Psoas muscle (tissue), 8 donors: ENCODE results near the gene CD247. TPM values are rescaled to one million over a fixed set of nuclear protein-coding genes. Genes with fewer than 3 reads are reported as not detected.

Experiments
- ATAC-seq, 4 donors: fragments of 200-7000 bp; cut with Tn5 transposase; one replicate each; pipeline ENCODE4 v1.9.1; 2020; ENCODE audit warnings: moderate library complexity in 3 of 4, mild to moderate bottlenecking in 2 of 4
- DNase-seq, 2 donors: peaks; one replicate each; pipeline ENCODE4 v3.0.0-alpha.2; 2020
- H3K27ac ChIP-seq: fragments of 200-600 bp; one replicate; pipeline ENCODE4 v1.8.0; 2022
- H3K27me3 ChIP-seq, 3 donors: fragments of 200-600 bp in 1 of 3; one replicate each; pipeline versions ENCODE4 v1.6.1 to v1.8.0; 2013 to 2022; ENCODE audit warnings: low read length in 2 of 3, mild to moderate bottlenecking in 2 of 3, moderate library complexity in 1 of 3; ENCODE audit not compliant: insufficient read depth in 3 of 3
- H3K36me3 ChIP-seq, 2 donors: fragments of 200-600 bp in 1 of 2; one replicate each; pipeline versions ENCODE4 v1.6.1 to v1.8.0; 2013 to 2022; ENCODE audit warnings: low read depth in 1 of 2, mild to moderate bottlenecking in 1 of 2, moderate library complexity in 1 of 2; ENCODE audit not compliant: insufficient read depth in 1 of 2
- H3K4me1 ChIP-seq: fragments of 200-600 bp; one replicate; pipeline ENCODE4 v1.8.0; 2022
- H3K4me3 ChIP-seq: fragments of 200-600 bp; one replicate; pipeline ENCODE4 v1.8.0; 2022; ENCODE audit warnings: mild to moderate bottlenecking
- H3K9me3 ChIP-seq: fragments of 200-600 bp; one replicate; pipeline ENCODE4 v1.8.0; 2022
- CTCF ChIP-seq: fragments of 200-600 bp; IDR thresholded peaks from one replicate; pipeline ENCODE4 v1.8.0; 2022; ENCODE audit warnings: antibody characterized with exemption
- WGBS, 3 donors: extraction: QIAGEN DNeasy Blood & Tissue Kit; methylation state at CpG; one replicate each; pipeline versions ENCODE4 v1.1.6 to v1.1.7; 2013; 5-methylcytosine and 5-hydroxymethylcytosine counted together
- intact Hi-C, 2 donors: fragments of 100-400 bp; cut with DNase I; formaldehyde crosslinking; loops; one replicate each; pipeline versions ENCODE4 v1.11.0 to v1.14.2; 2022
- polyA plus RNA-seq, 3 donors: library from polyadenylated mRNA; stranded (reverse); fragments of 200-250 nt; gene quantifications; one replicate each; pipeline ENCODE4 v1.2.3, GENCODE V29; 2013
- total RNA-seq, 4 donors: library from RNA; stranded (reverse); fragmentation: NEBNext Ultra II Directional in 2 of 4; extraction: Animal tissue kit (Norgen Biotek cat#: 25700) in 2 of 4; gene quantifications; one replicate each; pipeline versions ENCODE4 v1.2.1 to v1.2.4, GENCODE V29; 2021 to 2023
- donor health status: healthy with polysubstance abuse.
- donor health status: DM: no; HTN: no; CAD: no; lungs with moderate emphysema.
- donor health status: Bipolar disorder and iron deficiency.
- donor health status: healthy.
- donor health status: DM: yes; HTN: yes; CAD: no.
- donor health status: DM: no; HTN: no; CAD: no.
- donor health status: DM: no; HTN: no; CAD: no.
- donor health status: DM: yes; HTN: yes; CAD: no.

The CD247 gene
- total and polyA plus RNA-seq, 7 donors = 0.18 to 1.9 (median 0.65) TPM

- DNase-seq (no peak), ATAC-seq (no peak)
- WGBS, 3 donors = 77 to 91% (median 82%) methylated on average over 2 of the region's 2 CpGs
- Histone ChIP-seq H3K27ac (no peak overlapping the region), H3K4me3 (no peak overlapping the region), H3K4me1 (no peaks in the 10 kb centered on the region), H3K27me3 (no peaks in the 10 kb centered on the region), H3K9me3 (no peaks in the 10 kb centered on the region), H3K36me3 (peaks cover 3 to 86% of the 10 kb centered on the region in 2 donors)
- TF ChIP-seq CTCF = no peak
- intact Hi-C loops = loop anchor here in 1 of 2 donors (5.0 kb wide), 1 partner anchor 42 kb away; no protein-coding TSS in a partner anchor
Measured at GRCh38 chr1:167400359-167400953, 117.9 kb downstream of the CD247 start.

- Histone ChIP-seq H3K27ac (no peak overlapping the region), H3K27me3 (no peaks in the 10 kb centered on the region), H3K4me1 (no peaks in the 10 kb centered on the region), H3K9me3 (no peaks in the 10 kb centered on the region), H3K4me3 (no peak overlapping the region), H3K36me3 (peaks cover 2 to 38% of the 10 kb centered on the region in 2 donors)
- 95 to 98% (median 97%) methylated on average over 7 of the region's 7 CpGs for WGBS, 3 donors
- intact Hi-C loops = loop anchor here in 1 of 2 donors (10.0 kb wide), 1 partner anchor 143 kb away; no protein-coding TSS in a partner anchor
- ATAC-seq (no peak), DNase-seq (no peak)
- no peak for TF ChIP-seq CTCF
Measured at GRCh38 chr1:167392200-167392696, 126.1 kb downstream of the CD247 start.

GRCh38 chr1:167388976-167389375 is 129.4 kb downstream of the CD247 start:
- DNase-seq (no peak), ATAC-seq (peak in 3 of 4 donors; percentile 61 to 73 (median 69))
- no peak for TF ChIP-seq CTCF
- Histone ChIP-seq H3K27ac (peak overlapping the region; percentile 48), H3K4me1 (no peaks in the 10 kb centered on the region), H3K36me3 (peaks cover 5 to 49% of the 10 kb centered on the region in 2 donors), H3K27me3 (no peaks in the 10 kb centered on the region), H3K4me3 (peak overlapping the region; percentile 15), H3K9me3 (no peaks in the 10 kb centered on the region)
- WGBS, 3 donors = 35 to 55% (median 41%) methylated on average over 1 of the region's 1 CpG
- intact Hi-C loops = no loop called here

GRCh38 chr1:167387251-167387910 is 130.9 kb downstream of the CD247 start:
- peak overlapping the region; percentile 7 for H3K27ac ChIP-seq
- DNase-seq (no peak), ATAC-seq (peak in 3 of 4 donors; percentile 27 to 41 (median 37))
- no peak overlapping the region for H3K4me3 ChIP-seq
- TF ChIP-seq CTCF = no peak
- H3K36me3 ChIP-seq = peaks cover 5 to 53% of the 10 kb centered on the region in 2 donors
- no peaks in the 10 kb centered on the region for H3K27me3 ChIP-seq
- 77 to 91% (median 83%) methylated on average over 7 of the region's 7 CpGs for WGBS, 3 donors
- no peaks in the 10 kb centered on the region for H3K4me1 ChIP-seq
- no peaks in the 10 kb centered on the region for H3K9me3 ChIP-seq
- intact Hi-C loops = no loop called here

Other genes with a start within 250 kb of the CD247 start
- gene CREG1, start 35.2 kb upstream of the CD247 start, total RNA-seq = 100 to 1,000 TPM in 1 of 4 donors, 10 to 100 TPM in 3; 23.6 to 118 (median 50.3) TPM
- gene CREG1, start 35.2 kb upstream of the CD247 start, polyA plus RNA-seq = 10 to 100 TPM; 19.2 to 35.5 (median 25.3) TPM
- gene RCSD1, start 111.7 kb upstream of the CD247 start, total RNA-seq = 10 to 100 TPM in 3 of 4 donors, 1 to 10 TPM in 1; 9.9 to 34.2 (median 23.1) TPM
- 10 to 100 TPM in 2 of 3 donors, 1 to 10 TPM in 1; 3.9 to 13.7 (median 10.4) TPM for gene RCSD1, start 111.7 kb upstream of the CD247 start, polyA plus RNA-seq
- gene MPZL1, start 203.5 kb upstream of the CD247 start, total RNA-seq = 10 to 100 TPM; 14.1 to 22.4 (median 18.3) TPM
- 10 to 100 TPM in 2 of 3 donors, 1 to 10 TPM in 1; 5.2 to 14.0 (median 12.6) TPM for gene MPZL1, start 203.5 kb upstream of the CD247 start, polyA plus RNA-seq